HG03575 (cell line): ENCODE data around the gene DDX1.

Experiments used
- ATAC-seq: cut with Tn5 transposase; IDR thresholded peaks from one replicate; pipeline ENCODE4 v1.9.1; 2021; ENCODE audit not compliant: unreplicated experiment, insufficient number of reproducible peaks, low FRiP score; ENCODE audit errors: extremely low read depth

Gene DDX1

DNA sequence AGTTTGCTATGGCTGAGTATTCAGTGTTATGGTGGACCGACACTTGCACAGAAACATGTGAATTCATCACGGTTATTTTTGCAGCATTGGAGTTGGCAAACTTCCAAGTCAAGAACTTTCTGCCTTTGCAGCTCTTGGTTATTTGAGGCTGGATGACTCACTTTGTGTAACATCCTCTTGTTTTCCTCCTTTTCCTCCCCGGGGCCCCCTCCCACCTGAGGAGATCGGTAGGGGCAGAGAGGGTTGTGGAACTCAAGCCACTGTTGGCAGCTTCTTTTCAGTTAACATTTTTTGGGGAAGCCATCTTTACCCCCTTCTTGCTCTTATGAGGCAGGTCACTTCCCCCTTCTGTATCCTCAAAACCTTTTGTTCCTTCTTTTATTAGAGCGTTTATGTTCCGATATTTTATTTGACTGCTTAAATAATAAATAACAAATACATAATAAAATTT, 48.6 kb downstream of the DDX1 start:
- no peak for ATAC-seq

DNA sequence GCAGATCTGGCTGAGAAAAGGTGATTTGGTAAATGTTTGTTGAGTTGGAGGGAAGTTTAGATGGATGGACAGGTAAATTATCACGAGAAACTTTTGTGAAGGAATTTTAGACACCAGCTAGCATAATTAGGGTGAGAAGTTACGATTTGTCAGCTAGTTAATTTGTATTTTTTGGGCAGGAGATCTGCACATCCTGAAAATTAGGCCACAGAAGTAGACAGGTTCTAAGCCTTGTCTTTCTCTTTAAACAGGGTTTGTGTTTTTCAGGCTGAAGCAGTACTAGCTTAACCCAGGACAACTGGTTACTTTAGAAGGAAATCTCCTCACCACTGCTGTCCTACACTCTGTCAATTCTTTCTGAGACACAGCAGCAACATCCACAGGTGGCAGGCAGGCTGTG, 49.1 kb downstream of the DDX1 start:
- ATAC-seq = no peak

DNA sequence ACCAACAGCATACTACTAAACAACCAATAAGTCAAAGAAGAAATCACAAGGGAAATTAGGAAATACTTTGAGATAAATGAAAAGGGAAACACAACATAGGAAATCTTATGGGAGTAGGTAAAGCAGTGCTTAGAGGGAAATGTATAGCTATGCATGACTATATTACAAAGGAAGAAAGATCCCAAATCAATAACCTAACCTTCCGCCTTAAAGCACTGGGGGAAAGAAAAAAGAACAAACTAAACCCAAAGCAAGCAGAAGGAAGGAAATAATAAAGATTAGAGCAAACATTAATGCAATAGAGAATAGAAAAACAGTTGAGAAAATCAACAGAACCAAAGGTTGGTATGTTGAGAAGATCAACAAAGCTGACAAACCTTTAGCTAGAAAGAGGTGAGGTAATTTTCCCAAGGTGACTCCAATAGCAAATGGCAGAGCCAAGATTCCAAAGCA, 49.9 kb downstream of the DDX1 start:
- no peak for ATAC-seq

DNA sequence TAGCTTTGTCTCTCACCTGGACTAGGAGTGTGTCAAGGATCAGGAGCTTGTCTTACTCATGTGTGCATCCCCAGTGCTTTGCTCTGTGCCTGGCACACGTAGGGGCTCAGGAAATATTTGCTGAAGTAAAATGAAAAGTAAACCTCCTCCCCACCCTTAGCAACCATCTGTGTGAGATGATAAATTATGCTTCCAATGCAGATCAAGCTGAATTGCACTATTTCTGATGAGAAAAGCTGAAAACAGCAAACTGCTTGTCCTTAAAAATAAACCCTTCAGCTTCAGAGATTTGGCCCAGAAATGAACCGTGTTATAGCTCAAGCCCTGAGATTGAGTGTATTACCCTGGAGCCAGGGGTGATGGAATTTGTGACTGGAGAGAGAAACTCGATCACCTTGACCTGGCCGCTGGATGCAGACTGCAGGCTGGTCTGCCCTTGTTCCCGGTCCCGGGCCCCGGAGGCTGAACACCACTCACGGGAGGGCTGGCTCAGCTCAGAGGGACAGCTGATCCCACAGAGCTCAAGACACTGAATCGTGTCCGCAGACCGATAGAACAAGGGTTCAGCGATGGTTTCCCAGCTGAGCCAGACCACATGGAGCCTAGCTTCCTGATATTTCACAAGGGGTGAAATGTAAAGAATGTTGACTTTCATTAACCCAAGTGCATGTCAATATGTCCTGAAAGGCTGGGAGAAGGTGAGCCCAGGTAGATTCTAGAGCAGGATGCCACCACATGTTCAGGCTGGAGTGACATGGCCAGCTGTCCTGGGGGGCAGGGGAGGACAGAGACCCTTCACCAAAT, 50.5 kb downstream of the DDX1 start:
- no peak for ATAC-seq

DNA sequence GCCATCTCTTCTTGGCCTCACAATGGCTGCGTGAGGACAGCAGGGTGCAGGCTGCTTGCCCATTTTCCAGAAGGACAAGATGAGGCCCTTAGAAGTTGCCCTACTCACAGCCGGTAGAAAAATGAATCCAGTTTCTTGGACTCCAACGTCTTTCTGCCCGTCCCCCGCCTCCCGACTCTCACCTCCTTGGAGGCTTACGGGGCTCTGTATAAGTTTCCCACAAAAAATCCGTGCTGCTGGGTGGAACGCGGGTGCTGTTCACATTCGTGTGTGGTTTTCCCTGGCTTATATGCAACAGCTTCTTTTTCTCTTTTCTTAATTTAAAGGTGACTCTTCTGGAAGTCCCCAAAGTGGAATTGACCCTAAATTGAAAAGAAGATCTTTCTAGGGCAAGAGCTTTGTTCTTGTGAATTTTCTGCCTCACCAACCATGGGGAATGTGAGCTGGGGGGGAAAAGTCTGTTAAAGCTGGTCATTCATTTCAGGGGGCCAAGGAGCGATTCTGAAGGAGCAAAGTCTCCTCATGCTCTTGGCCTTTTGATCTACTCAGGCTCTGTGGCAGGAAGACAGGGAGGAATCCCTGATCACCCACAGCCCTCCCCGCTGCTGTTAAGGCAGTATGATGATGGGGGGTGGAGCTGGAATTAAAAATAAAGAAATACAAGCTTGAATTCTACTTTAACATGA, 51.3 kb downstream of the DDX1 start:
- ATAC-seq = no peak

DNA sequence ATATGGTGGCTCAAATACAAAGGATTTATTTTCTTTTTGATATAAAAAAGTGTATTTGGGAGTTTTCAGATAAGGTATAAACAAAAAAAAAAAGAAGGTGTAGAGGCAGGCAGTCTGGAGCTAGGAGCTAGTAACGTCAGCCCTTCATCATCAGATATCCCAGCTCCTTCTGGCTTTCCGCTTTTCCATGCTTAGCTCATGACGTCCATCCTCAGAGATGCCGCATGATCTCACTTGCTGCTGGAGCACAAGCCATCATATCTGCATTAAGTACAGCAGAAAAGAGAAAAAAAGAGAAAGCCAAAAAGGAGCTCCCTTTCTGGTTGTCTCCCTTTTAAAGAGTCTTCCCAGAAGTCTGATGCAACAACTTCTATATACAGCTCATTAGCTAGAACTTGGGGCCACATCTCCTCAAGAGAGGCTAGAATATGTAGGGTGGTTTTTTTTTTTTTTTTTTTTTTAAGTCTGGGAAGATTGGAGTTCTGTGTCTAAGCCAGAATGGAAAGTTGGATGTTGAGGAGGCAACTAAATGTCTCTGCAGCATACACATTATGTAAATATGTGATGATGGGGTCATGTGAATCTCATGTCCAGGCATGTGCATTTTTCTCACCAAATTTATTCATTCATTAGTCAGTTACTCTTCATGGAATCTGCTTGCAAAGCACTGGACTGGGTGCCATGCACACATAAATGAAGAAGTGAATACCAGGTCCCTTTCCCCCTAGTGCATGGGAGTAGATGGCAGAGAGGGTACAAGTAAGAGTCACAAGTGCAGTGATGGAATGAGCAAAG, 52.3 kb downstream of the DDX1 start:
- no peak for ATAC-seq

DNA sequence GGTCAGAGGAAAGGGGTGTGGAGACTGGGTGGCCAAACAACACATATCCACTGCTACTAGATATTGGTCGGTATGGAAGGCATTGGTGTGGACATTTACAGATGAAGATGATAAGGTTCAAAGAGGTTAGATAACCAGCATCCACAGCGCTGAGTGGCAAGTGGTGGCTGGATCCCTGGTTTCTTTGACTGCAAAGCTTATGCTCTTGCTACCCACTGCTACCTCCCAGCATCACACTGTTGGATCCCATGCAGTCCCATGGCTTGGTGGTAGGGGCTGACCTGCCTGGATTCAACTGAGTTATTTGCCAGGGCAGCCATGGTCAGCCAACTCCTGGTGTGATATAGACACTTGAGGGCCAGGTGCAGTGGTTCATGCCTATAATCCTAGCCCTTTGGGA, 53.6 kb downstream of the DDX1 start:
- ATAC-seq = no peak

DNA sequence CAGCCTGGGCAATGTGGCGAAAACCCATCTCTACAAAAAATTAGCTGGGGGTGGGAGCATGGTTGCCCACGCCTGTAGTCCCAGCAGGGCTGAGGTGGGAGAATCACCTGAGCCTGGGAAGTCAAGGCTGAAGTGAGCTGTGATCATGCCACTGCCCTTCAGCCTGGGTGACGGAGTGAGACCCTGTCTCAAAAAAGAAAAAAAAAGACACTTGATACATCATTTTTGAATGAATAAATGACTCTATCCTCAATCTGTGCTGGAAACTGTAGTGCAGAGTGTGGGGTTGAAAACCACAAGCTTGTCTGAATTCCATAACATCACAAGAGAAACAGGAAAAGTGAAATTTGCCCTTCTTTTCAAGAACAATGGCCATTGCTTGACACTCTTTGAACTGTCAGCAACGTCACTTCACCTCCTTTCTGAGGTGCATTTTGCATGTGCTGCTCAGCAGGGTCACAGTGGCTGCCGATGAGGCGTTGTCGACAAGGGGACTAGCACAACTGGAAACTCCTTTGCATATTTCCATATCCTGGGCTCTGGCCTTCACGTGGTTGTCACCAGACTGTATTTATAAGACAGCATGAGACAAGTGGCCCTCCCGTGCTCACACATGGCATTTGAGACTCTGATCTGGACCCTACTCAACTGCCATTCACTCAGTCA, 54.2 kb downstream of the DDX1 start:
- no peak for ATAC-seq

DNA sequence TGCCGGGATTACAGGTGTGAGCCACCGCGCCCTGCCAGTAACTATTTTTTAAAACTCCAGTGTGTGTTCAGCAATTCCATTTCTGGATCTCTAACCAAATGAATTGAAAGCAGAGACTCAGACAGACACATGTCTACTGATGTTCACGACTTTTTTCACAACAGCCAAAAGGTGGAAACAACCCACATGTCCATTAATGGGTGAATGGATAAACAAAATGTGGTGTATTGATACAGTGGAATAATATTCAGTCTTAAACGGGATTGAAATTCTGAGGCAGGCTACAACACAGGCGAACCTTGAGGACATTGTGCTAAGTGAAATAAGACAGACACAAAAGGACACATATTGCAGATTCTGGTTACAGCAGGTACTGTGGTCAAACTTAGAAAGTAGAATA, 55.0 kb downstream of the DDX1 start:
- no peak for ATAC-seq

DNA sequence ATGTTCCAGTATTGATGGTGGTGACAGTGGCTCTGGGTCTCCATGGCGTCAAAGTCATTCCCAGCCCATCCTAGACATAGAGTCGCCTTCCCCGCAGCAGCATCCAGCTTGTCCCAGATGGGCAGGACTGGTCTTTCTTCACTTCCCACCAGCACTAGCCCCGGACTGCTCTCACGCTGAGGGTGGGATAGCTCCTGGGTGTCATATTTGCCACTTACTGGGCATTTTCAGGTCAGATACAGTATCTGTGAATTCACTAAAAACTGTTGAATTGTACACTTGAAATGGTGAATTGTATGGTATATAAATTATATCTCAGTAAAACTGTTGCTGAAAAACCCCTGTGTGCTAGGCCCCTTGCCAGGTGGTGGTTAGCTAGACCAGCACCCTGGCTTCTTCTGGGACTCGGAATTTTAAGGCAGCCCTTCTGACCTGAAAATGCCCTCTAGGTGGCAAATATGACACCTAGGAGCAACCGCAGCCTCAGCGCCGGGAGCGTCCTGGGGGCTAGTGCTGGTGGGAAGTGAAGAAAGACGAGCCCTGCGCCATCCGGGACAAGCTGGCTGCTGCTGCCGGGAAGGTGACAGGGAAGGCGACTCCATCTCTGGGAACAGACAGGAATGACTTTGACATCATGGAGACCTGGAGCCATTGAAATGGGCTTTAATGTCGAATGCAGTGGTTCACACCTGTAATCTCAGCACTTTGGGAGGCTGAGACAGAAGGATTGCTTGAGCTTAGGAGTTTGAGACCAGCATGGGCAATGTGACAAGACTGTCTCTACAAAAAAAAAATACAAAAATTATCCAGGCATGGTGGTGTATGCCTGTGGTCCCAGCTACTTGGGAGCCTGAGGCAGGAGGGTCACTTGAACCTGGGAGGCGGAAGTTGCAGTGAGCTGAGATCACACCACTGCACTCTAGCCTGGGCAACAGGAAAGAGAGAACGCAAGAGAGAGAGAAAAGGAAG, 56.2 kb downstream of the DDX1 start:
- no peak for ATAC-seq

DNA sequence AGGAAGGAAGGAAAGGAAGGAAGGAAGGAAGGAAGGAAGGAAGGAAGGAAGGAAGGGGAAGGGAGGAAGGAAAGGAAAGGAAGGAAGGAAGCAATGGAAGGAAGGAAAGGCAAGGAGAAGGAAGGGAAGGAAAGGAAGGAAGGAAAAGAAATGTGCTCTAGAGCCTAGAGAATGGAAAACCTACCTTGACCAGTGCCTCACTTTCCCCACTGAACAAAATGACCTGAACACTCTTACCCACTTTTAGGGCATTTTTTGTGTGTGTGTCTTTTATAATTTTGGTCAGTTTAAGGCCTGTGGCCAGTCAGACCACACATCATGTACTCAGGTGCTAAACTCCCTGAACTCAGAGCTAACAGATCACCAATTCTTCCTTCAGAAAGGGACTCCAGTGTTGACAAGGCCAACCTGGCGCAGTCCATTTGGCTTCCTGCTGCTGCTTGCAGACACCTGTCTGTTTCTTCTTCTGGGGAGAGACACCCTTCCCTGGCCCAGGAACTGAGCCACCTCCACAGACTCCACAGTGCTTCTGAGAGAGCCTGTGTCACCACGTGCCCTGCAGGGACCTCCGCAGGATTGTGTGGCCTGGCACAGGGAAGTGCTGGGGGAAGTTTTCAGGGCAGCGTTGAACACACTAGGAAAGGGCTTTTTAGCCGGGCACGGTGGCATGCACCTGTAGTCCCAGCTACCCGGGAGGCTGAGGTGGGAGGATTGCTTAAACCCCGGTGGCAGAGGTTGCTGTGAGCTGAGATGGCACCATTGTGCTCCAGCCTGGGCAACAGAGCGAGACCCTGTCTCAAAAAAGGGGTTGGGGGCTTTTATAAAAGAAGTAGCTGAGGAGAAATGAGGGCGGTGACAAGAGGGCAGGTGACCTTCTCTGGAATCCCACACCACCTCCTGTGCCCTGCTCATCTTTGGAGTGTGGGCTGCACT, 57.2 kb downstream of the DDX1 start:
- ATAC-seq = no peak

DNA sequence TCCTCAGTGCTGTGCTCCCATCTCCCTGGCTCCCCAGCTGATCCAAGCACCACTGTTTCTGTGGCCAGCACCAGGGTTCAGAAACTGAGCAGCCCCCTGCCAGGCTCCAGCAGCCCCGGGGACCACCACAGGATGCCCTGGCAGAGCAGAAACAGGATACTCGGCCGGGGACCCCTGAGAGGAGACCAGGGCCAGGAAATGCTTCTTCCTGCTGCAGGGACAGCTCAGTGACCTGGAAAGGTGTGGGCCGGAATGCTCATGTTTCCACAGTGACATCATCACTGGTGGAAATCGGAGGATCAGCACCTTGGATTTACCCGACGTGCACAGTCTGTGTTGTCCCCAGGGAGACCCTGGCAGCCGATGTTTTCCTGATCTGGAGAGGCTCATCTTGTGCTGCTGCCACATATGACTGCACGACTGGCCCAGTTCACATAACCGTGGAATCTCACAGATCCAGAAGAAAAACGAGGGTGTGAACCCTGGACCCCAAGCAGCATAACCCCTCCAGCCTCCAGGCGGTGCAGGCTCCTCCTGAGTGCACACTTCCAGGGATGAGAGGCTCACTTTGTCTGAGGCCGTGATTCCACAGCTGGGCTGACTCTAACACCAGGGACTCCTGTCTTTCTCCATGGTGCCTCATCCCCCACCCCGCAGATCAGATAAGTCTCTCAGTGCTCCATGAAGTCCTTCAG, 58.0 kb downstream of the DDX1 start:
- no peak for ATAC-seq

DNA sequence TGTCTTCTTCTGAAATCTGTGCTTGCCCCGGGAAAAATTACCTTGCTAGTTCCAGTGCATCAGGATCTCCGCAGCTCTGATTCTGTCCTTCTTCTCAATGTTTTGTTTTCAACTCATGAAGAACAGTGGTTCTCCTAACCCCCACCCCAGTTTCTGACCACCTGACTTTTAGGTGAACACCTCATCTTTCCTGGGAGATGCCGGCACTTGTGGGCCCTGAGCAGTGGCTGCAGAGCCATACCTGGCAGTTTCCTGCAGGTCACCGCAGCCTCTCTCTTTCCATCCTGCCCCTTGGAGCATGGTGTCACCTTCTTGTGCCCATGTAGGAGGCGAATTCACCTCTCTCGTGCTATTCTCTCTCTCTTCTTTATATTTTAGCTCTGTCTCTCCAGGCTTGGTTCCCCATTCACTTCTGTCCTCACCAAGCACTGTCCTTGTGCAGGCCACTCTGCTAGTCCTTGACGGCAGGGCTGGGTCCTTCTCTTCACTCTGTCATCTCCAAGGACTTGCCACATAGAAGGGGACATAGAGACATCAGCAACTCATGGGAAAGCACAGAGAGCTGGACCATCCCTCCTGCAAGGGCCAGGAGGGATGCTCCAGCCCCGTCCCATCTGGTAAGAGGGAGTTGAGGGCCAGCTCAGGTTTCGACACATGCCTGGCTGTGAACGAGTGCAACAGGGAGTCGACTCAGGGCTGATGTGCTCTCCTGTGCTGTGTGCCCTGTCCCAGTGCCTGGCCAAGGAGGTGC, 59.1 kb downstream of the DDX1 start:
- ATAC-seq = no peak

DNA sequence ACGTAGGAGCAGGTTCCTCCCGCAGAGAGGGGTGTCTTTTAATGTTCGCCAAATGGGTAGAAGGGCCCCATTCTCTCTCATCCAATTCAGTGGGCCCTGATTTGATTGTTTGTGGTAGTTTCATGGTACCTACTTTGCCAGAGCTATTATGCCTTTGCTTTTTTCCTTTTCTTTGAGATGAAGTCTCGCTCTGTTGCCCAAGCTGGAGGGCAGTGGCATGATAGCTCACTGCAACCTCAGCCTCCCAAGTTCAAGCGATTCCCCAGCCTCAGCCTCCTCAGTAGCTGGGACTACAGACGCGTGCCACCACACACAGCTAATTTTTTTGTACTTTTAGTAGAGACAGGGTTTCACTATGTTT, 59.7 kb downstream of the DDX1 start:
- no peak for ATAC-seq

DNA sequence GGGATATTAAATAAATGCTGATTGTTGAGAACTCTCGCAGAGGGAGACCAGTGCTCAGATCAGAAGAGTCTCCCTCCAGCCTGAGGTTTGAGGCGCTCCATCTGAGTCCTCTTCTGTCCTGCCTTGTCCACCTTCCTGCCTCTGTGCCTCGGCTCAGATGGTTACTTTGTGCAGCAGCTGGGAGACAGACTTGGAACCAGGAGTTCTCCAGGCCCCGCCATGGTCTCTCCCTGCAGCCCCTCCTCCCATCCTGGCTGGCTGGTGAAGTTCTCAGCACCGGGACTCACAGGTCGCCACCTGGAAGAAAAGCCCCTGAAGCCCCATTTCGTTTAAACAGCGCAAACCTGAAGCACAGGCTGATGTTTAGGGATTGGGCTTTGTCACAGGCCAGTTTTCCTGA, 60.6 kb downstream of the DDX1 start:
- ATAC-seq = no peak

DNA sequence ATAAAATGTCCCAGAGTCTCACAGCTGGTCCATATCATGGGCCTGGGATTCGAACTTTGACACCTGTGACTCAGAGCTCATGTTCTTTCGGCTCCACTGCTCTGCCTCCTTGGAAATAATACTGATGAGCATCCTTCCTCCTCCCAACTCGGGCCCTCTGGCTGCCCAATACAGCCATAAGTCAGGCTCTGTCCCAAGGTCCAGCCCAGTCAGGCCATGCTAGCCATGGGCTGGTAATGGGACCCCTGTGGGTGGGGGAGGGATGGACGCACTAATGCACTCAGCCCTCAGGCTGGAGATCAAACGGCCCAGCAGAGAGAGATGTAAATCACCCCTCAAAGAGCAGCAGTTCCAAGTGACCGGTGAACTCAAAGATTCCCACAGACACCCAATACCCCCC, 61.1 kb downstream of the DDX1 start:
- no peak for ATAC-seq
